Peyer's patch (tissue), 4 donors: ENCODE measurements around the gene CACNB1. TPM values are rescaled to one million over a fixed set of nuclear protein-coding genes. Genes with fewer than 3 reads are reported as not detected.

Source experiments
- DNase-seq, 3 donors: peaks; one replicate each; pipeline ENCODE4 v3.0.0-alpha.2; 2017 to 2019
- H3K27ac ChIP-seq, 4 donors: fragments of 200-600 bp; sonication (generic); one replicate each; pipeline ENCODE4 v1.5.1; 2016 to 2019
- H3K27me3 ChIP-seq, 2 donors: fragments of 200-600 bp; sonication (generic); one replicate each; pipeline ENCODE4 v1.5.1; 2019
- H3K36me3 ChIP-seq, 3 donors: fragments of 200-600 bp; sonication (generic); one replicate each; pipeline ENCODE4 v1.5.1; 2016 to 2019
- H3K4me1 ChIP-seq, 4 donors: fragments of 200-600 bp; sonication (generic); one replicate each; pipeline ENCODE4 v1.5.1; 2016 to 2019
- H3K4me3 ChIP-seq, 4 donors: fragments of 200-600 bp; sonication (generic); 1 replicate in 3 of 4; 2 replicates in 1 of 4; pipeline ENCODE4 v1.5.1; 2016 to 2019; ENCODE audit warnings: mild to moderate bottlenecking in 1 of 4
- H3K9me3 ChIP-seq, 4 donors: fragments of 200-600 bp; sonication (generic); one replicate each; pipeline ENCODE4 v1.5.1; 2016 to 2019; ENCODE audit warnings: mild to moderate bottlenecking in 1 of 4
- CTCF ChIP-seq, 6 experiments: fragments of 450-650 bp in 4 of 6; fragments of 200-600 bp in 2 of 6; sonication (generic) in 1 of 6; IDR thresholded peaks; one replicate each; pipeline ENCODE4 v1.5.1; 2017 to 2019; ENCODE audit warnings: antibody characterized with exemption in 6 of 6, mild to moderate bottlenecking in 3 of 6, moderate library complexity in 1 of 6
- POLR2A ChIP-seq, 2 donors: fragments of 450-650 bp; IDR thresholded peaks; one replicate each; pipeline ENCODE4 v1.5.1; 2017; ENCODE audit warnings: antibody characterized with exemption in 2 of 2, mild to moderate bottlenecking in 2 of 2, moderate library complexity in 2 of 2
- total RNA-seq, 4 donors: library from RNA; depleted of rRNA; stranded (reverse); fragments of >200 nt; gene quantifications; one replicate each; pipeline ENCODE4 v1.1.0, GENCODE V29; 2016

Gene CACNB1
- total RNA-seq, 4 donors from 2014 or later, result 2.5 to 5.0 (median 2.8) TPM

DNA sequence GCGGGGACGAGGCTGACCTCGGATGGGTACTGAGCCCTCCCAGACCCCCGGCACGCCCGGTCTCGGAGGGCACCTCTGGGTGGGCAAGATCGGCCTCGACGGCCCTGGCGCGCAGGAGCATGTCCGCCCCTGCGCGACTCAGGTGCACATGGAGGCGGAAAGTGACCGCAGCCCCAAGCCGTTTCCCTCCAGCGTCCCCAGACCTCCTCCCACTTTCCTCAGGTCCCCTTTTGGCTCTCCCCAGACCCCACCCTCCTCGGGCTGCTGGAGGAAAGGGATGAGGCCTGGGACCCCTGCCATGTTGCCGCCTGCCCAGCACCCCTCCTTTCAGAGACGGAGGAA is 12.6 kb upstream of the CACNB1 start:
- peaks cover 0 to 12% of the 10 kb centered on the region in 2 donors for H3K27me3 ChIP-seq
- H3K9me3 ChIP-seq, result no peaks in the 10 kb centered on the region
- peak overlapping the region; percentile 23 to 49 (median 46) for H3K4me3 ChIP-seq
- peaks cover 0 to 3% (median 0%) of the 10 kb centered on the region in 3 donors for H3K36me3 ChIP-seq
- H3K4me1 ChIP-seq, result peaks cover 0 to 25% (median 20%) of the 10 kb centered on the region in 4 donors
- DNase-seq, result no peak
- TF ChIP-seq POLR2A (IDR thresholded peaks at IDR 0.05) (no peak), CTCF (IDR thresholded peaks at IDR 0.05) (no peak)
- H3K27ac ChIP-seq, result peak overlapping the region in 1 of 4 donors; percentile 60

DNA sequence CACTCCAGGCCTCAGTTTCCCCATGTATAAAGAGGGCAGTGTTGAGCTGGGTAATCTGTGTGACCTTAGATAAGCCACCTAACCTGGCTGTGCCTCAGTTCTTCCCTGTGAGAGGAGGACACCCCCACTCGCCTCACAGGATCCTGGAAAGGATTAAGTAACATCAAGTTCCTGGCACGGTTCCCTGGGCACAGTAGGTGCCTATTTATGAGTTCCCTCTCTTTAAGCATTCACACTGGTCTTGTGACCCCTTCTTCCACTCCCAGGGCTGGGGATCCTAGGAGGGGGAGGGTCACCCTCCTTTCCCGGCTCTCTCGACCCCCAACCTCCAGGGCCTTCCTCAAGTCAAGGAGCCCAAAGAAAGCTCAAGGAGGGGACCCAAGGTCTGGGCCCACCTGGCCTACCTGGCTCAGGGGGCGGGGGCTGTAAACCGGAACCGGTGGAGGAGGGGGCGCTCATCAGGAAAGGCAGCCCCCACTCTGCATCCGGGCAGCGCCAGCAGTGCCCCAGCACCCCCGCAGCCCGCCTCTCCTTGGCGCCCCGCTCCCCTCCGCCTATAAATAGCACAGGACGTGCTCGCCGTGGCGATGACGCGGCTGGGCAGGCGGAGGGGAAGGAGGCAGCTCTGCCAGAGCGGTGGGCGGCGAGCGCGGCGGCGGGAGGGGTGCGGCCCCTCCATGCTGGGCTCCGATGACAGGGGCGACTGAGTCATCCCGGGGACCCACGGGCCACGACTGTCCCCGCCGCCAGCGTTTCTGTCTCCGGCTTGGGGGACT is 12.0 kb upstream of the CACNB1 start:
- peak in 2 of 3 donors; percentile 73 to 79 for DNase-seq
- Histone ChIP-seq H3K4me3 (peak overlapping the region; percentile 23 to 49 (median 46)), H3K27ac (peak overlapping the region in 1 of 4 donors; percentile 60), H3K4me1 (peaks cover 0 to 25% (median 20%) of the 10 kb centered on the region in 4 donors), H3K27me3 (peaks cover 0 to 12% of the 10 kb centered on the region in 2 donors), H3K9me3 (no peaks in the 10 kb centered on the region), H3K36me3 (peaks cover 0 to 8% (median 0%) of the 10 kb centered on the region in 3 donors)
- TF ChIP-seq POLR2A (IDR thresholded peaks at IDR 0.05) (no peak), CTCF (IDR thresholded peaks at IDR 0.05) (no peak)

DNA sequence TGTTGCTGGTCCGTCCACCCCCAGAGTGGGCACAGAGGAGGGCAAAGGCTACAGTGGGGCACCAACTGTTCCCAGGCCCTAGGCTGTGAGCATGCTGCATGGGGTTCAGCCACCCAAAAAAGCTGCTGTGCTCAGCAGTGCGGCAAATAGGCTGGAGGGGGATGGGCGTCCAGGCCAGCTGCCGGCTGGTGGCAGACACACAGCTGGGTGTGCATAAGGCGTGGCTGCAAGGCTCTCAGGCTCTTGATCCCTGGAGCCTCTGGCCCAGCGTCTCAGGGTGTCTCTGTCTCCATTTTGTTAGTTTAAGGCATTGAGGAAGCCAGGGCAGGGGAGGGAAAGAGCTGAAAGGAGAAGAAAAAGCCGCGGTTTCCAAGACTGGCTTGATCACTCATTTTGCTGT is 11.4 kb upstream of the CACNB1 start:
- Histone ChIP-seq H3K4me3 (no peak overlapping the region), H3K36me3 (peaks cover 0 to 14% (median 0%) of the 10 kb centered on the region in 3 donors), H3K27ac (peak overlapping the region in 1 of 4 donors; percentile 60), H3K4me1 (peaks cover 0 to 25% (median 20%) of the 10 kb centered on the region in 4 donors), H3K27me3 (peaks cover 0 to 12% of the 10 kb centered on the region in 2 donors), H3K9me3 (no peaks in the 10 kb centered on the region)
- TF ChIP-seq CTCF (IDR thresholded peaks at IDR 0.05) (no peak), POLR2A (IDR thresholded peaks at IDR 0.05) (no peak)
- DNase-seq, result peak; percentile 63 to 88 (median 83)

DNA sequence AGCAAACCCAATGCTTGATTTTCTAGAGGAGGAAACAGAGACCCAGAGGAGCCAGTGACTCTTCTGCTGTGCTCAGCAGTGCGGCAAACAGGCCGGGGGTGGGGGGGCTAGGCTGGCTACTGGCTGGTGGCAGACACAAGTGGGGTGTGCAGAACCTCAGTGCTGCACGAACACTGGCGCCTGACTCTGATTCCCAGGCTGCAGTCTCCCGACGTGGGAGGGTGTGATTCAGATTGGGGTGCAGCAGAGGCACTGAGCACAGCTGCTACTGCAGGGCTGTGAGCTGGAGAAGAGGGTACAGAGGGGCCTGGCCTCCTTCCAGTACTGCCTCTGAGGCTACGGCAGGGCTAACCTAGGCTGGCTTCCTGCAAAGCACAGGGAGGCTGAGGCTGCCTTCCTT is 10.7 kb upstream of the CACNB1 start:
- H3K36me3 ChIP-seq, result peaks cover 0 to 22% (median 0%) of the 10 kb centered on the region in 3 donors
- TF ChIP-seq POLR2A (IDR thresholded peaks at IDR 0.05) (no peak), CTCF (IDR thresholded peaks at IDR 0.05) (no peak)
- peak overlapping the region in 1 of 4 donors; percentile 60 for H3K27ac ChIP-seq
- H3K4me1 ChIP-seq, result peaks cover 0 to 25% (median 20%) of the 10 kb centered on the region in 4 donors
- no peak overlapping the region for H3K4me3 ChIP-seq
- DNase-seq, result peak in 1 of 3 donors; percentile 32
- peaks cover 0 to 12% of the 10 kb centered on the region in 2 donors for H3K27me3 ChIP-seq
- no peaks in the 10 kb centered on the region for H3K9me3 ChIP-seq

- H3K4me1 ChIP-seq, result peaks cover 0 to 34% (median 26%) of the 10 kb centered on the region in 4 donors
- no peak for TF ChIP-seq CTCF (IDR thresholded peaks at IDR 0.05)
- TF ChIP-seq POLR2A (IDR thresholded peaks at IDR 0.05), result no peak
- DNase-seq, result no peak
- no peak overlapping the region for H3K27ac ChIP-seq
- peaks cover 0 to 42% (median 0%) of the 10 kb centered on the region in 3 donors for H3K36me3 ChIP-seq
- H3K9me3 ChIP-seq, result no peaks in the 10 kb centered on the region
- H3K27me3 ChIP-seq, result peaks cover 0 to 6% of the 10 kb centered on the region in 2 donors
- H3K4me3 ChIP-seq, result no peak overlapping the region
Observed at GRCh38 chr17:39205112-39205526, 7.7 kb upstream of the CACNB1 start.
